ENCODE results near the gene ECE1. TPM values are rescaled to one million over a fixed set of nuclear protein-coding genes. Genes with fewer than 3 reads are reported as not detected.

The ECE1 gene
- total and polyA plus RNA-seq, 2 of the 13 experiments (the other 11 are each of a cell fraction or from before 2014, with no cell fraction given), result 13.5 to 21.2 TPM

DNA sequence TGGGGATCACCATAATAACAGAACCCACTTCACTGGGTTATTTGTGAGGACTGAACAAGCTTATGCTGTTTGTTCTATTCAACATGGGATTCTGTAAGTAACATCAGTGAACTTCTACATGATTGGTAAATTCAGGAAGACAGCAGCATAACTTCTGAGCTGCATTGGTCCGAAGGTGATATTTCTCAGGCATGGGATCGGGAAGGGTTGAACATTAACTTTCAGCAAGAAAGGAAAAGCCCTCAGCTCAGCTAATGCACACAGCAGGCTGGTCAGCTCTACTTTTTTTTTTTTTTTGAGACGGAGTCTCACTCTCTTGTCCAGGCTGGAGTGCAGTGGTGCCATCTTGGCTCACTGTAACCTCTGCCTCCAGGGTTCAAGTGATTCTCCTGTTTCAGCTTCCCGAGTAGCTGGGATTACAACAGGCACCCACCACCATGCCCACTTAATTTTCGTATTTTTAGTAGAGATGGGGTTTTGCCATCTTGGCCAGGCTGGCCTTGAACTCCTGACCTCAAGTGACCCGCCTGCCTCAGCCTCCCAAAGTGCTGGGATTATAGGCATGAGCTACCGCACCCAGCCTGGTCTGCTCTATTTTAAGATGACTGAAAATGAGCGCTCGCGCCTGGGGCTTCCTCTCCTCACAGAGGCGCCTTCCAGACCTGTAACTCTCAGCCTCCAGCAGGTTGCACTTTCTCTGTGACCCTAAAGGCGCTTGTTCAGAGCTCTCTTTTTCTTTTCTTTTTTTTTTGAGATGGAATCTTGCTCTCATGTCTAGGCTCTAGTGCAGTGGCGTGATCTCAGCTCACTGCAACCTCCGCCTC lies 42.2 kb downstream of the ECE1 start:
- Histone ChIP-seq H3K4me3 (replicated peaks in 1 of 3; ENCODE audit: insufficient read depth in 1 of 3, low read depth in 2 of 3, low read length in 3 of 3) (no peak overlapping the region), H3K36me3 (replicated peaks in 1 of 2; ENCODE audit: control insufficient read depth in 1 of 2, insufficient read depth in 2 of 2, low read length in 2 of 2) (peaks cover 3 to 6% of the 10 kb centered on the region in 2 experiments; a peak in 3 of 5 replicates), H3K9ac (ENCODE audit: insufficient read depth, low read depth, low read length) (no peak overlapping the region), H2AFZ (ENCODE audit: low read length) (no peak overlapping the region), H3K4me1 (ENCODE audit: insufficient read depth, low read length) (peaks cover 63% of the 10 kb centered on the region), H3K27ac (ENCODE audit: extremely low read length, insufficient read depth, low read length) (peak overlapping the region; percentile 27), H3K9me3 (ENCODE audit: low read length) (no peaks in the 10 kb centered on the region), H3K79me2 (ENCODE audit: insufficient read depth, low read length) (no peaks in the 10 kb centered on the region), H3K27me3 (ENCODE audit: control insufficient read depth in 1 of 2, insufficient read depth in 2 of 2, low read length in 2 of 2) (no peaks in the 10 kb centered on the region), H4K20me1 (ENCODE audit: insufficient read depth, low read length) (no peaks in the 10 kb centered on the region), H3K4me2 (ENCODE audit: low read depth, low read length) (peak overlapping the region; percentile 37)
- POLR2A ChIA-PET, result interaction anchor here (0.7 to 1.3 kb wide), 7 partner anchors 22 to 98 kb away, joined by 3 to 7 read pairs (median 3); no protein-coding TSS in a partner anchor
- FAIRE-seq (peak; percentile 93), ATAC-seq (peak; percentile 73), DNase-seq (ENCODE audit: low spot score) (peak; percentile 73)
- intact Hi-C loops (cut with micrococcal nuclease; ENCODE audit: unreplicated experiment), result loop anchor here (1.0 kb wide), 1 partner anchor 23 kb away; no protein-coding TSS in a partner anchor
- CTCF ChIA-PET (ENCODE audit: low intra/inter-chr PET ratio, low total read pairs), result no interaction called here
- no TSS peak for BruUV-seq (replicated peaks)
- in situ Hi-C loops (cut with HindIII; ENCODE audit: extremely low pct_ligation_motif_present, low pct_unique_long_range_greater_than_20kb), result loop anchor here (25.0 kb wide), 1 partner anchor 239 kb away; no protein-coding TSS in a partner anchor
- 65% methylated on average over 14 of the region's 14 CpGs for WGBS (ENCODE audit: low lambda C conversion rate)
- TF ChIP-seq ELF3 (CRISPR knock-in tag; IDR thresholded peaks at IDR 0.05) (no peak), ZNF317 (CRISPR knock-in tag; IDR thresholded peaks at IDR 0.05) (no peak), ZNF558 (CRISPR knock-in tag; IDR thresholded peaks at IDR 0.05; ENCODE audit: borderline replicate concordance) (no peak), ZNF614 (CRISPR knock-in tag; IDR thresholded peaks at IDR 0.05; ENCODE audit: borderline replicate concordance) (no peak), BCL6 (CRISPR knock-in tag; IDR thresholded peaks at IDR 0.05) (no peak), HMG20A (CRISPR knock-in tag; IDR thresholded peaks at IDR 0.05; ENCODE audit: borderline replicate concordance) (no peak), KDM4B (CRISPR knock-in tag; IDR thresholded peaks at IDR 0.05) (no peak), ZMYM3 (CRISPR knock-in tag; IDR thresholded peaks at IDR 0.05) (peak; percentile 92), SRSF1 (optimal IDR thresholded peaks at IDR 0.05; ENCODE audit: low read depth, low read length) (no peak), DPF2 (CRISPR knock-in tag; IDR thresholded peaks at IDR 0.05; ENCODE audit: borderline replicate concordance, low read depth) (no peak; the same call in 1 of the 2 replicates), ZNF746 (CRISPR knock-in tag; IDR thresholded peaks at IDR 0.05) (no peak), ZMYM4 (CRISPR knock-in tag; IDR thresholded peaks at IDR 0.05) (peak; percentile 36; the same call in 1 of the 2 replicates), HES4 (CRISPR knock-in tag; IDR thresholded peaks at IDR 0.05; ENCODE audit: borderline replicate concordance) (no peak), DNMT3B (CRISPR knock-in tag; conservative IDR thresholded peaks at IDR 0.05) (no peak), ZNF121 (CRISPR knock-in tag; IDR thresholded peaks at IDR 0.05) (peak; percentile 100), FOSL2 (CRISPR knock-in tag; IDR thresholded peaks at IDR 0.05) (no peak), HNRNPL (IDR thresholded peaks at IDR 0.05; ENCODE audit: low read depth, low read length) (no peak), NR2F6 (IDR thresholded peaks at IDR 0.05) (peak; percentile 34; the same call in 1 of the 2 replicates), NR2F6 (CRISPR knock-in tag; IDR thresholded peaks at IDR 0.05) (no peak)
- TF ChIP-seq, protein P1, sequence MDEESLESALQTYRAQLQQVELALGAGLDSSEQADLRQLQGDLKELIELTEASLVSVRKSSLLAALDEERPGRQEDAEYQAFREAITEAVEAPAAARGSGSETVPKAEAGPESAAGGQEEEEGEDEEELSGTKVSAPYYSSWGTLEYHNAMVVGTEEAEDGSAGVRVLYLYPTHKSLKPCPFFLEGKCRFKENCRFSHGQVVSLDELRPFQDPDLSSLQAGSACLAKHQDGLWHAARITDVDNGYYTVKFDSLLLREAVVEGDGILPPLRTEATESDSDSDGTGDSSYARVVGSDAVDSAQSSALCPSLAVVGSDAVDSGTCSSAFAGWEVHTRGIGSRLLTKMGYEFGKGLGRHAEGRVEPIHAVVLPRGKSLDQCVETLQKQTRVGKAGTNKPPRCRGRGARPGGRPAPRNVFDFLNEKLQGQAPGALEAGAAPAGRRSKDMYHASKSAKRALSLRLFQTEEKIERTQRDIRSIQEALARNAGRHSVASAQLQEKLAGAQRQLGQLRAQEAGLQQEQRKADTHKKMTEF (CRISPR knock-in tag; IDR thresholded peaks at IDR 0.05), result 0 out of 2 replicates have a peak, but pooled peaks have one; percentile 18
- TF ChIP-seq, protein P2, sequence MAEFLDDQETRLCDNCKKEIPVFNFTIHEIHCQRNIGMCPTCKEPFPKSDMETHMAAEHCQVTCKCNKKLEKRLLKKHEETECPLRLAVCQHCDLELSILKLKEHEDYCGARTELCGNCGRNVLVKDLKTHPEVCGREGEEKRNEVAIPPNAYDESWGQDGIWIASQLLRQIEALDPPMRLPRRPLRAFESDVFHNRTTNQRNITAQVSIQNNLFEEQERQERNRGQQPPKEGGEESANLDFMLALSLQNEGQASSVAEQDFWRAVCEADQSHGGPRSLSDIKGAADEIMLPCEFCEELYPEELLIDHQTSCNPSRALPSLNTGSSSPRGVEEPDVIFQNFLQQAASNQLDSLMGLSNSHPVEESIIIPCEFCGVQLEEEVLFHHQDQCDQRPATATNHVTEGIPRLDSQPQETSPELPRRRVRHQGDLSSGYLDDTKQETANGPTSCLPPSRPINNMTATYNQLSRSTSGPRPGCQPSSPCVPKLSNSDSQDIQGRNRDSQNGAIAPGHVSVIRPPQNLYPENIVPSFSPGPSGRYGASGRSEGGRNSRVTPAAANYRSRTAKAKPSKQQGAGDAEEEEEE (CRISPR knock-in tag; IDR thresholded peaks at IDR 0.05; ENCODE audit: borderline replicate concordance), result 0 out of 2 replicates have a peak, but pooled peaks have one; percentile 27
- TF ChIP-seq, protein P3, sequence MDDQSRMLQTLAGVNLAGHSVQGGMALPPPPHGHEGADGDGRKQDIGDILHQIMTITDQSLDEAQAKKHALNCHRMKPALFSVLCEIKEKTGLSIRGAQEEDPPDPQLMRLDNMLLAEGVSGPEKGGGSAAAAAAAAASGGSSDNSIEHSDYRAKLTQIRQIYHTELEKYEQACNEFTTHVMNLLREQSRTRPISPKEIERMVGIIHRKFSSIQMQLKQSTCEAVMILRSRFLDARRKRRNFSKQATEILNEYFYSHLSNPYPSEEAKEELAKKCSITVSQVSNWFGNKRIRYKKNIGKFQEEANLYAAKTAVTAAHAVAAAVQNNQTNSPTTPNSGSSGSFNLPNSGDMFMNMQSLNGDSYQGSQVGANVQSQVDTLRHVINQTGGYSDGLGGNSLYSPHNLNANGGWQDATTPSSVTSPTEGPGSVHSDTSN (CRISPR knock-in tag; IDR thresholded peaks at IDR 0.05; ENCODE audit: borderline replicate concordance), result no peak

All from HepG2 (cell line).